ENCODE data around the gene MYOM1.

MYOM1 gene

GRCh38 chr18:3157606-3158005 lies 62.2 kb downstream of the MYOM1 start:
- no peaks in the 10 kb centered on the region for H3K9me3 ChIP-seq (replicated peaks in 1 of 2; ENCODE audit: control insufficient read depth in 2 of 2, insufficient read depth in 1 of 2, low read depth in 1 of 2, low read length in 2 of 2)
- DNase-seq (ENCODE audit: low spot score) = no peak
- no peak overlapping the region for H3K9ac ChIP-seq (ENCODE audit: low read depth, low read length, poor library complexity)
- H3K14ac ChIP-seq (ENCODE audit: low read length) = no peak overlapping the region
- H3K18ac ChIP-seq (ENCODE audit: low read length) = no peak overlapping the region
- H3K4me2 ChIP-seq (ENCODE audit: insufficient read depth, low read length, poor library complexity, severe bottlenecking) = no peak overlapping the region
- no peak overlapping the region for H2BK120ac ChIP-seq (ENCODE audit: low read depth, low read length)
- no peak overlapping the region for H3K4me3 ChIP-seq (ENCODE audit: low read length in 2 of 2)
- no peak overlapping the region for H3K4ac ChIP-seq (ENCODE audit: low read length)
- H3K4me1 ChIP-seq (ENCODE audit: control insufficient read depth in 2 of 2, insufficient read depth in 1 of 2, low read depth in 1 of 2, low read length in 2 of 2) = no peaks in the 10 kb centered on the region
- no peak overlapping the region for H4K91ac ChIP-seq (ENCODE audit: low read depth, low read length, poor library complexity)
- no peaks in the 10 kb centered on the region for H3K36me3 ChIP-seq (replicated peaks in 1 of 2; ENCODE audit: control insufficient read depth in 2 of 2, insufficient read depth in 2 of 2, low read length in 2 of 2)
- no peak overlapping the region for H3K27ac ChIP-seq (replicated peaks; ENCODE audit: low read length)
- H2BK12ac ChIP-seq (ENCODE audit: low read length) = no peak overlapping the region
- no peaks in the 10 kb centered on the region for H3K79me1 ChIP-seq (ENCODE audit: low read depth, low read length)
- no peak overlapping the region for H2AK5ac ChIP-seq (ENCODE audit: low read depth, low read length)
- no peak overlapping the region for H3K23ac ChIP-seq (ENCODE audit: low read depth, low read length, poor library complexity)
- H2BK5ac ChIP-seq (ENCODE audit: low read length) = no peak overlapping the region
- no peak overlapping the region for H2AFZ ChIP-seq (ENCODE audit: low read length)
- no CpG with 5 or more reads among the region's 2 CpGs for WGBS, 2 donors (ENCODE audit: extremely low coverage in 2 of 2, insufficient read length in 2 of 2, insufficient replicate concordance in 1 of 2)
- no peak overlapping the region for H2BK15ac ChIP-seq (ENCODE audit: low read length)
- H3K27me3 ChIP-seq (ENCODE audit: control insufficient read depth in 3 of 3, insufficient read depth in 3 of 3, low read depth in 1 of 3, low read length in 3 of 3) = no peaks in the 10 kb centered on the region
- H4K8ac ChIP-seq (ENCODE audit: low read depth, low read length) = no peak overlapping the region

DNA sequence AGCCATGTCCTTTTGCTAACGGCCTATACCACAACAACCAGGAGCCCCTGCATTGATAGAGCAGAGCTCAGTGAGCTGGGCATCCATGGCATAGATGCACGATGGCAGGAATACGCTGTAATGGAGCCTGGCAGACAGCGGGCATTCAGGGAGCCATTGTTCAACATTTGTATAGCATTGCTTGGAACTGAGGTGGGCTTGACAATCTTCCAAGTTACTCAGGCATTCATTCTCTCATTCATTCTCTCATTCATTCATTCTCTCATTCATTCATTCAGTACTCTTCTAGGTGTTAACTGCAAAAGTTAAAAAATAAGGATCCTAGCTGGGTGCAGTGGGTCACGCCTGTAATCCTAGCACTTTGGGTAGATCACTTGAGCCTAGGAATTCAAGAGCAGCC lies 62.7 kb downstream of the MYOM1 start:
- no peak overlapping the region for H2BK120ac ChIP-seq (ENCODE audit: low read depth, low read length)
- no peak overlapping the region for H3K18ac ChIP-seq (ENCODE audit: low read length)
- no peak overlapping the region for H2BK5ac ChIP-seq (ENCODE audit: low read length)
- H3K23ac ChIP-seq (ENCODE audit: low read depth, low read length, poor library complexity) = no peak overlapping the region
- H3K9me3 ChIP-seq (replicated peaks in 1 of 2; ENCODE audit: control insufficient read depth in 2 of 2, insufficient read depth in 1 of 2, low read depth in 1 of 2, low read length in 2 of 2) = no peaks in the 10 kb centered on the region
- H3K79me1 ChIP-seq (ENCODE audit: low read depth, low read length) = no peaks in the 10 kb centered on the region
- no peak overlapping the region for H3K27ac ChIP-seq (replicated peaks; ENCODE audit: low read length)
- no peak overlapping the region for H2AFZ ChIP-seq (ENCODE audit: low read length)
- H2BK15ac ChIP-seq (ENCODE audit: low read length) = no peak overlapping the region
- H2BK12ac ChIP-seq (ENCODE audit: low read length) = no peak overlapping the region
- H3K14ac ChIP-seq (ENCODE audit: low read length) = no peak overlapping the region
- H3K4me1 ChIP-seq (ENCODE audit: control insufficient read depth in 2 of 2, insufficient read depth in 1 of 2, low read depth in 1 of 2, low read length in 2 of 2) = no peaks in the 10 kb centered on the region
- H3K9ac ChIP-seq (ENCODE audit: low read depth, low read length, poor library complexity) = no peak overlapping the region
- H3K27me3 ChIP-seq (ENCODE audit: control insufficient read depth in 3 of 3, insufficient read depth in 3 of 3, low read depth in 1 of 3, low read length in 3 of 3) = no peaks in the 10 kb centered on the region
- H4K8ac ChIP-seq (ENCODE audit: low read depth, low read length) = no peak overlapping the region
- no peak for DNase-seq (ENCODE audit: low spot score)
- no peak overlapping the region for H3K4me3 ChIP-seq (ENCODE audit: low read length in 2 of 2)
- no CpG with 5 or more reads among the region's 5 CpGs for WGBS, 2 donors (ENCODE audit: extremely low coverage in 2 of 2, insufficient read length in 2 of 2, insufficient replicate concordance in 1 of 2)
- no peaks in the 10 kb centered on the region for H3K36me3 ChIP-seq (replicated peaks in 1 of 2; ENCODE audit: control insufficient read depth in 2 of 2, insufficient read depth in 2 of 2, low read length in 2 of 2)
- H4K91ac ChIP-seq (ENCODE audit: low read depth, low read length, poor library complexity) = peak overlapping the region; percentile 68
- no peak overlapping the region for H2AK5ac ChIP-seq (ENCODE audit: low read depth, low read length)
- H3K4me2 ChIP-seq (ENCODE audit: insufficient read depth, low read length, poor library complexity, severe bottlenecking) = no peak overlapping the region
- no peak overlapping the region for H3K4ac ChIP-seq (ENCODE audit: low read length)

GRCh38 chr18:3156325-3156640 lies 63.5 kb downstream of the MYOM1 start:
- Histone ChIP-seq H3K27me3 (ENCODE audit: control insufficient read depth in 3 of 3, insufficient read depth in 3 of 3, low read depth in 1 of 3, low read length in 3 of 3) (no peaks in the 10 kb centered on the region), H3K79me1 (ENCODE audit: low read depth, low read length) (no peaks in the 10 kb centered on the region), H4K8ac (ENCODE audit: low read depth, low read length) (no peak overlapping the region), H2BK15ac (ENCODE audit: low read length) (no peak overlapping the region), H3K23ac (ENCODE audit: low read depth, low read length, poor library complexity) (no peak overlapping the region), H3K4me1 (ENCODE audit: control insufficient read depth in 2 of 2, insufficient read depth in 1 of 2, low read depth in 1 of 2, low read length in 2 of 2) (no peaks in the 10 kb centered on the region), H3K9me3 (replicated peaks in 1 of 2; ENCODE audit: control insufficient read depth in 2 of 2, insufficient read depth in 1 of 2, low read depth in 1 of 2, low read length in 2 of 2) (no peaks in the 10 kb centered on the region), H2AK5ac (ENCODE audit: low read depth, low read length) (no peak overlapping the region), H3K9ac (ENCODE audit: low read depth, low read length, poor library complexity) (no peak overlapping the region), H3K4me2 (ENCODE audit: insufficient read depth, low read length, poor library complexity, severe bottlenecking) (no peak overlapping the region), H2BK5ac (ENCODE audit: low read length) (no peak overlapping the region), H3K18ac (ENCODE audit: low read length) (no peak overlapping the region), H2BK120ac (ENCODE audit: low read depth, low read length) (no peak overlapping the region), H3K4me3 (ENCODE audit: low read length in 2 of 2) (no peak overlapping the region), H3K14ac (ENCODE audit: low read length) (no peak overlapping the region), H2BK12ac (ENCODE audit: low read length) (no peak overlapping the region), H2AFZ (ENCODE audit: low read length) (no peak overlapping the region), H3K27ac (replicated peaks; ENCODE audit: low read length) (no peak overlapping the region), H4K91ac (ENCODE audit: low read depth, low read length, poor library complexity) (no peak overlapping the region), H3K4ac (ENCODE audit: low read length) (no peak overlapping the region), H3K36me3 (replicated peaks in 1 of 2; ENCODE audit: control insufficient read depth in 2 of 2, insufficient read depth in 2 of 2, low read length in 2 of 2) (no peaks in the 10 kb centered on the region)
- DNase-seq (ENCODE audit: low spot score) = no peak
- WGBS, 2 donors (ENCODE audit: extremely low coverage in 2 of 2, insufficient read length in 2 of 2, insufficient replicate concordance in 1 of 2) = no CpG with 5 or more reads among the region's 1 CpG

DNA sequence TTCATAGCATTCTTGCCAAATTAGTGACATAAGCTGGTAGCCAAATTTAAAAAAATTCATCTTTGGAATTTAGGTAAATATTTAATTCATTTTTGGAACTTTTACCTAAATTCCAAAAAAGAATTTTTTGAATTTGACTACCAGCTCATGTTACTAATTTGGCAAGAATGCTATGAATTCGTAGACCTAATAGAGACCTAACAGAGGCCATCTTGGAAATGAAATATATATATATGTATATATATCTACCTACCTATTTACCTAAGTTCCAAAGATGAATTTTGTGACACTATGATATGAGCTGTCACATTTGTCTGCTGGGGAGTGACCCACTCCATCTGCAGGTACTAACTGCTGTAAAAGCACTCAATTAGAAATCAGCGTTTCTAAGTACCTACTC lies 65.6 kb downstream of the MYOM1 start:
- Histone ChIP-seq H3K4me2 (ENCODE audit: insufficient read depth, low read length, poor library complexity, severe bottlenecking) (no peak overlapping the region), H2BK12ac (ENCODE audit: low read length) (no peak overlapping the region), H3K36me3 (replicated peaks in 1 of 2; ENCODE audit: control insufficient read depth in 2 of 2, insufficient read depth in 2 of 2, low read length in 2 of 2) (no peaks in the 10 kb centered on the region), H2AK5ac (ENCODE audit: low read depth, low read length) (no peak overlapping the region), H3K4ac (ENCODE audit: low read length) (no peak overlapping the region), H3K27ac (replicated peaks; ENCODE audit: low read length) (no peak overlapping the region), H3K23ac (ENCODE audit: low read depth, low read length, poor library complexity) (no peak overlapping the region), H3K18ac (ENCODE audit: low read length) (no peak overlapping the region), H3K9me3 (replicated peaks in 1 of 2; ENCODE audit: control insufficient read depth in 2 of 2, insufficient read depth in 1 of 2, low read depth in 1 of 2, low read length in 2 of 2) (no peaks in the 10 kb centered on the region), H3K27me3 (ENCODE audit: control insufficient read depth in 3 of 3, insufficient read depth in 3 of 3, low read depth in 1 of 3, low read length in 3 of 3) (no peaks in the 10 kb centered on the region), H3K9ac (ENCODE audit: low read depth, low read length, poor library complexity) (no peak overlapping the region), H4K91ac (ENCODE audit: low read depth, low read length, poor library complexity) (no peak overlapping the region), H3K14ac (ENCODE audit: low read length) (no peak overlapping the region), H2BK120ac (ENCODE audit: low read depth, low read length) (no peak overlapping the region), H2BK15ac (ENCODE audit: low read length) (no peak overlapping the region), H3K79me1 (ENCODE audit: low read depth, low read length) (no peaks in the 10 kb centered on the region), H2BK5ac (ENCODE audit: low read length) (no peak overlapping the region), H3K4me3 (ENCODE audit: low read length in 2 of 2) (no peak overlapping the region), H2AFZ (ENCODE audit: low read length) (no peak overlapping the region), H4K8ac (ENCODE audit: low read depth, low read length) (no peak overlapping the region), H3K4me1 (ENCODE audit: control insufficient read depth in 2 of 2, insufficient read depth in 1 of 2, low read depth in 1 of 2, low read length in 2 of 2) (no peaks in the 10 kb centered on the region)
- no peak for DNase-seq (ENCODE audit: low spot score)
- WGBS, 2 donors (ENCODE audit: extremely low coverage in 2 of 2, insufficient read length in 2 of 2, insufficient replicate concordance in 1 of 2) = no CpG with 5 or more reads among the region's 2 CpGs
